ENCODE data around the gene CSF1R. TPM values are rescaled to one million over a fixed set of nuclear protein-coding genes. Genes with fewer than 3 reads are reported as not detected.

CSF1R gene
- not detected in 2 replicates for total RNA-seq

DNA sequence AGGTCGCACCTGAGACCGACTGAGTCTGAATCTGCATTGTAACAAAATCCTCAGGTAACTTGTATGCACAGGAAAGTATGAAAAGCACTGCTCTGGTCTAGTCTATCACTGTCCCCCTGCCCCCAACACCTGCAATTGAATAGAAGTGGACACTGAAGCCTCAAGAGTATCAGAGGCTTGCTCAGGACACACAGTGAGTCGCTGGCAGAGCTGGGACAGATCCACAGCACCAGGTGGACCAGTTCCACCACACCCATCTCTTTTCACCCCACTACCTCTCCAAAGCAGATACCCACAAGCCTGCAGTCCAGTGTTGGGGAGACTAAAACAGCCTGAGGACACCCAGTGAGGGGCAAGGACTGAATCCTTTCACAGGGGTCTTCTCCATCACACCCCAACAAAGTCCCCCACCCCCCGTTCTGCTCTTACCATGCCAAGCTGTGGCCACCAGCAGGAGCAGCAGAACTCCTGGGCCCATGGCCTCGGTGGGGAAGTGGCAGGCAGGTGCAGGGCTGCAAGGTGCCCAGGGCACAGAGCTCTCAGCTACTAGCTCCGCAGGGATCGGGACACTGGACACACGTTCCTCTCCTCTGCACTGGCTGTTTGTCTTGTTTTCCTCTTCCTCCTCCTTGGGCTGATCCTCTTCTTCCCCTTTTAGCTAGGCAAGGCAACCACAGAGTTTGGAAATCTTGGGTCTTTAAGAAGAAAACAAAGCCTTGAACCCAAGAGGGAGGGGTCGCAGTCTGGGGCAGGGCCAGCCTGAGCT lies at the start of gene CSF1R:
Gene CSF1R (minus strand): TSS at position 605 of the 766 bp plus-strand sequence. CDS start 127 bp downstream, at position 478.
- DNase-seq (ENCODE audit: low read depth in 2 of 2): no peak

DNA sequence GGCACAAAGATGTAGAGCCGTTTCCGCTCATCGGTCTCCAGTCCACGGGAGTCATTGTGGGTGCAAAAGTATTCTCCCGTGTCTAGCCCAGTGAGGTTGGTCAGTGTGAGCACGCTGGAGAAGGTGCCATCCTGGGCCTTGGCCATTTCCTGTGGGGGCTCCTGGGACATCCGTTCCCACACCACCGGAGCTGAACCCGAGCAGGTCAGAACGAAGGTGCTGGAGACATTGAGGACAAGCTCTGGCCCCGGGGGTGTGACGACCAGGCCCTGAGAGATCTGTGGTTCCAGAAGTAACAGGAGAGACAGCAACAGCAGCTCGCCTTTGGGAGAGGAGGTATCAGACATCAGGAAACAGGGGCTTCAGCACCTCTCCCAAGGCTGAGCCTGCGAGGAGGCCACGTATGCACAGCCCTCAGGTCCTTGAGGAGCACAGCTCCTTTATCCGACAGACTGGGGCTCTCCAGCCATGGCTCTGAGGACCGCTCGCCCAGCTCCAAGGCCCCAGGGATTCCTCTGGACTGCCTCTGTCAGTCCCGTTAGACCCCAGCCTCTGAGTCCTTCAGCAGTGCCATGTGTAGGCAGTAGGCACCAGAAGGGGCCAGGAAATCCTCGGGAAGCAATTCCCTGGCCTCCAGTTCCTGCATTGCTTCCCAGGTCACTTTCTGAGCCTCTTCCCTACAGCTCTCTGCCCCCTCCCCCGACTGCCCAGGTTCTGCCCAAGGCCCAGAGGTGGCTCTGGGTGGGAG lies 49.4 kb upstream of the CSF1R start:
- DNase-seq (ENCODE audit: low read depth in 2 of 2): peak in 1 of 2 donors; percentile 47

- DNase-seq (ENCODE audit: low read depth in 2 of 2): peak in 1 of 2 donors; percentile 40
Observed at GRCh38 chr5:150134198-150134588, 47.8 kb upstream of the CSF1R start.

- no peak for DNase-seq (ENCODE audit: low read depth in 2 of 2)
Observed at GRCh38 chr5:150133581-150134197, 47.3 kb upstream of the CSF1R start.

GRCh38 chr5:150132740-150133139 lies 46.4 kb upstream of the CSF1R start:
- DNase-seq (ENCODE audit: low read depth in 2 of 2): no peak

DNA sequence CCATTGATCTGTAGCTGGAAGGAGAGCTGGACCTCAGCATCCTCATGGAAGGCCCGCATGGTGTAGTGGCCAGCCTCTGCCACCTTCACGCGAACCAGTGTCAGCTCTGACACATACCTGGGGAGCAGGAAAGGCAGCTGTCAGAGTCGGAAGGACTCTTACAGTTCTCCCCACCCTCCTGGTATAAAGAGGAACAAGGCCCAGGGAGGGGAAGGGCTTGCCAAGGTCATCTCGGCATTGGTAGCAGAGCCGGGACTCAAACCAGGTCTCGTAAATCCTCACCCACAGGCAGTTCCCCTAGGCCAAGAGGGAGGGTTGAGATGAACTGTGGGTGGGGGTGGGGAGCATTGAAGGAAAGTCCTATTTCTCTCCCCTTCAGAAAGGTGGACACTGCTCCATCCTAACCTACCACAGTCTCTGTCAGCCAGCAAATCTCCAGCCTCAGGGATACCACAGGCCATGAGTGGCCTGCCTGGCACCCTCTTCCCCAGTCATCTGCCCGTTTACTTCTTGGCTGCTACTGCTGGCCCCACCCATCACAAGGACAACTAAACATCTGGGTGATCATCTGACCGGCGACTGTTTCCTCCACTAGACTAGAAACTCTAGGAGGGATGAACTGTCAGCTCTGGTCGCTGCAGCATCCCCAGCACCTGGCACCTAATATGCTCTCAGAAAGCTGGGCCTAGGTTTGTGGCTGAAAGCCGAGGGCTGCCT lies 45.8 kb upstream of the CSF1R start:
- DNase-seq (ENCODE audit: low read depth in 2 of 2): no peak

DNA sequence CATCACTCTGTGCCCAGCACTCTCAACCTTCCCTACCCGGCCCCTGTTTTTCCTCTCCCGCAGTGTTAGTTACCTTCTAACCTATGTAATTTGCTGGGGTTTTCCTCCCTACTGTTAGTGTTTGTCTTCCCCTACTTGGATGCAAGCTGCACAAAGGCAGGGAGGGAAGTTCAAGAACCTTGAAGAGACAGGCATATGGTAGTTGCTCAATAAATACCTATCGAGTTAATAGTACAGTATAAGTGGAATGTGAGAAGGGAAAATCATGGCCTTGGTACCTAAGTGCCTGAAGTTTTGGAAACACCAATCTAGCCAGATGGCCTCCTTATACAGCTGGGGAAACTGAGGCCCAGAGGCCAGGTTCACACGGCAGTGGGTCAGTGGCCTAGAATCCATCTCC lies 45.1 kb upstream of the CSF1R start:
- no peak for DNase-seq (ENCODE audit: low read depth in 2 of 2)

DNA sequence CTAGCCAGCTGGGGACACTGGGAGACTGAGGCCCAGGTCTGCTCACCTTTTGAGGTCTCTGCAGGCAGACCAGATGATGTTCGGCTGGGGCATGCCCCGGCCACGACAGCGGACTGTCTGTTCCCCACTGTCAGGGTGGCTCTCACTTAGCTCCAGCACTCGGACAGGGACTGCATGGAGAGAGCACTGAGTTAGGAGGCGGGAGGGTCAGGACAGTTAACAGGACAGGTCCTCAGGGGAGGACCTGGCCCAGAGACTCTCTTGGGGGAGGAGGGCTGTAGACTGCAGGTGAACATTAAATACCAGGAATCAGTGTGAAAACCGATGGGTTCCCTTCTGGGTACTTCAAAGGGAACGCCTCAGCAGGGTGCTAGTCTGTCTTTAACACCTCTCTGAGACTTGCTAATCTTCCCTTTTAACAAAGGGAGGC lies 44.2 kb upstream of the CSF1R start:
- DNase-seq (ENCODE audit: low read depth in 2 of 2): no peak

DNA sequence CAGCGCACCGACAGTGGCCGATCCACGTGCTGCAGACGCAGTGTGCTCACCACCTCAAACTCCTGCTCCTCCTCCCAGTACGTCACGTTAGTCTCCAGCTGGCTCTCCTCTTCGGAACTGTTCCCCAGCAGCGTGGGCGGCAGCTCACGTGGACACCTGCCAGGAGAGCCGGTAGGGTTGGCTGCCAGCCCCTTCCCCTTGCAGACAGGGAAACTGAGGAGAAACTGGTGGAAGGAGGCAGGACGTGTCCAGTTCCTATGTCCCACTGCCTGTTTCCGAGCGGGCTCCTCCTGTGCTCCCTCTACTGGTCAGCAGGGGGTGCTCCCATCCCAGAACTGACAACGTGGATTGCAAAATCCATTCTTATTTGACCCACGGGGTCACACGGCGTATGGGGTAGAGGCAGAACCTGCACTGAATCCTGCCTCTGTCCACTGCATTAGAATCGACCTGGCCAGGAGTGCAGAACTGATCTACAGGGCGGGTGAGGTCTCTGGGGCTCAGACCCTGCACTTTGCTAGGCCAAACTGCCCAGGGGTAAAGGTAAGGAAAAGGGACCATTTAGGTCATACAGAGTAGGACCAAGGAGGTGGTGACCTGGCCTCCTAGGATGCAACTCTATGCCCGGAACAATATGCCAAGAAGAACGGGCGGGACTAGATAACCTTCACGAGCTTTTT lies 43.6 kb upstream of the CSF1R start:
- peak; percentile 71 to 85 for DNase-seq (ENCODE audit: low read depth in 2 of 2)

GRCh38 chr5:150129454-150129812 lies 43.1 kb upstream of the CSF1R start:
- DNase-seq (ENCODE audit: low read depth in 2 of 2): no peak

DNA sequence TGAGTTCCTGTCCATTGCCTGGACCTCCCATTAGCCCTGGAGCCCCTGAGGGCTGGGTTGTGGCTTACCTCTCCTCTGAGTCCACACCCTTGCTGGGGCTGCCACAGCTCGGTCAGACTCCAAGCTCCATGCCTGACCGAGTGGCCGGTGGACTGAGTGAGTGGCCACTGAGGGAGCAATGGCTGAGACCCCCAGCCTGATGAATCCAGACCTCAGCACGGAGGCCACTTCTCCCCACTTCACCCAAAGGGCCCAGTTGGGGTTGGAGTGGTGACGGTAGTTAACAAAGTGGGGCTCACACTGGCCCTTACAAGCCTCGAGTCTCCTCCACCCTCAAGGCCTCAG lies 40.5 kb upstream of the CSF1R start:
- DNase-seq (ENCODE audit: low read depth in 2 of 2): no peak

GRCh38 chr5:150126199-150126920 lies 40.0 kb upstream of the CSF1R start:
- DNase-seq (ENCODE audit: low read depth in 2 of 2): no peak

DNA sequence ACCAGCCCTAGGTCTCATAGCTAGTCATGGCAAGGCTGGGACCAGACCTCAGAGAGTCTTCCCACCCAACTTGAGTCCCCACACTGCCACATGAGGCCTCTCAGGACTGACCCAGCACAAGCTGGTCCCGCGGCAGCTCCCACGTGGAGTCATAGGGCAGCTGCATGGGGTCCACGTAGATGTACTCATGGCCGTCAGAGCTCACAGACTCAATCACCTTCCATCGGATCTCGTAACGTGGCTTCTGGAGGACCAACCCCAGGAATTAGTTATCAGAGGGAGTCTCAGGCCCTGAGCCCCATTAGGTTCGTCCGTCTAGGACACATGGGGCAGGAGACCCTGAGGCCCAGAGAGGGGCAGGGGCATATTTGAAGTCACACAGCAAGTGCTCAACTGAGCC lies 39.0 kb upstream of the CSF1R start:
- DNase-seq (ENCODE audit: low read depth in 2 of 2): no peak

- DNase-seq (ENCODE audit: low read depth in 2 of 2): no peak
Observed at GRCh38 chr5:150124596-150124995, 38.2 kb upstream of the CSF1R start.

GRCh38 chr5:150124111-150124557 lies 37.8 kb upstream of the CSF1R start:
- DNase-seq (ENCODE audit: low read depth in 2 of 2): no peak

DNA sequence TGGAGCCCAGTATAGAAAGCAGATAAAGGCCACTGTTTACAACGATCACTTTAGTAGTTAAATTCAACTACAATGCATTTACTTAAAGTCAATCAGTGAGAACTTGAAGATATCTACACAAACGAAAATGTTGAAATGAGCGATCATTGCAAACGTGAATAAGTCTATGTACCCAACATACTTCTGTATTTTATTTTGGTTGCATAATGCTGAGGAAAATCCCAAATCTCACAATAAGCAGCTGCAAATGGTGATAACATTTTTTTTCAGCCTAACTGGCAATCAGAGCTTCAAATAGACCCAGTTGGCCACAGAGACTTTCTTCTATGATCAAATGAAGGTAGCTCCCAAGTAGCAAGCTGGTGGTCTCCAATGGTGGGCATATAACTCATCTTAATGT lies 37.2 kb upstream of the CSF1R start:
- DNase-seq (ENCODE audit: low read depth in 2 of 2): no peak

- no peak for DNase-seq (ENCODE audit: low read depth in 2 of 2)
Observed at GRCh38 chr5:150122536-150123481, 36.5 kb upstream of the CSF1R start.

- peak in 1 of 2 donors; percentile 19 for DNase-seq (ENCODE audit: low read depth in 2 of 2)
Observed at GRCh38 chr5:150122158-150122510, 35.8 kb upstream of the CSF1R start.

DNA sequence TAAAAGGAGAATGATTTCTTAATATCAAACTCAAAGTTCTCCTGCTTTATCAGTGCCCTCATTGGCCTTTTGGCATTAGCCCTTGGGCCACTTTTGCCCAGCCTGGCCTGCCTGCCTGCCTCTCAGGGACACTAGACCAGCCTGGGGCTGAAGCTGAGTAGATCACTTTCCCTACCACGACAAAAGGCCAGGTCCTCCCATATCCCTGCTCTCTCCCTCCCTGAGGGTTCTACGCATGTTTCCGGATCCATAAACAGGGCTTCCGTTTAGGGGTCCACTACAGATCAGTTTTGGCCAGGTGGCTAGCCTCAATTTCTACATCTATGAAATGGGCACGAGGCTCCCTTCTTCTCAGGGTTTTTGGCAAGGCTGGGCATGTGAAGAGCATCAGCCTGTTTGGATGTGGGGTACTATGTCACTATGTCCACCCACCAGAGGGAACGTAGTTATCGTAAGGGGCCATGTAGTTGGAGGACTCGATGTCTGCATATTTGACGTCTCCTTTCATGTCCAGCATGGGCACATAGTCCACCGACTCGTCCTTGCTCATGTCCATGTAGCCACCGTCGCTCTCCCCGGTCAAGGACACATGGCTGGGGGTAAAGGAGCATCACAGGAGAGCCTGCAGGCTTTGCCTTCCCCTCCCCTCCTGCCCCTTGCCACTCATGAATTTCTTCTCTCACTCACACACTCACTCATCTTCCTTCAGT lies 35.2 kb upstream of the CSF1R start:
- no peak for DNase-seq (ENCODE audit: low read depth in 2 of 2)

Measured in lung microvascular endothelial cell (primary cell).